ENCODE results near the gene MVD. TPM values are rescaled to one million over a fixed set of nuclear protein-coding genes. Genes with fewer than 3 reads are reported as not detected.

MVD gene
- total and polyA plus RNA-seq, 10 of the 15 experiments (the other 5 are each of a cell fraction or from before 2014, with no cell fraction given) = 5.0 to 147 (median 65.0) TPM

GRCh38 chr16:88700322-88700635, 37.4 kb upstream of the MVD start:
- ATAC-seq (no peak), DNase-seq (ENCODE audit: low read depth, low spot score) (no peak), FAIRE-seq (peak; percentile 71)
- H3K4me1 ChIP-seq (ENCODE audit: control insufficient read depth, insufficient read depth, low read length) = peaks cover 55% of the 10 kb centered on the region
- ChIA-PET RAD21 (ENCODE audit: unreplicated experiment) (interaction anchor here (2.5 kb wide), 1 partner anchor 19 kb away, joined by 10 read pairs; no protein-coding TSS in a partner anchor), CTCF (interaction anchor here (0.5 to 3.3 kb wide), 8 partner anchors 9 to 152 kb away, joined by 3 to 26 read pairs (median 6); partner anchors contain the start of gene MVD), SMC1A (ENCODE audit: uncharacterized antibody, unreplicated experiment) (interaction anchor here (0.7 to 1.9 kb wide), 5 partner anchors 12 to 129 kb away, joined by 3 to 7 read pairs (median 3); no protein-coding TSS in a partner anchor), POLR2A (interaction anchor here (0.8 to 2.3 kb wide), 7 partner anchors 8 to 51 kb away, joined by 3 to 6 read pairs (median 4); partner anchors contain the start of genes MVD and SNAI3)
- peak overlapping the region; percentile 95 for H3K4me2 ChIP-seq (ENCODE audit: control insufficient read depth, insufficient read depth)
- peak overlapping the region; percentile 75 for H3K9ac ChIP-seq (ENCODE audit: control insufficient read depth, insufficient read depth, low read length)
- in situ Hi-C loops (cut with MboI) (no loop called here), intact Hi-C loops (cut with micrococcal nuclease; ENCODE audit: unreplicated experiment) (no loop called here)
- BruUV-seq (replicated peaks) = no TSS peak
- WGBS (ENCODE audit: insufficient coverage, insufficient replicate concordance, low lambda C conversion rate, missing lambda C conversion rate) = 16% methylated on average over 14 of the region's 14 CpGs
- H3K79me2 ChIP-seq (ENCODE audit: control insufficient read depth, insufficient read depth, low read length) = peaks cover 32% of the 10 kb centered on the region
- H3K27ac ChIP-seq (ENCODE audit: control insufficient read depth, insufficient read depth) = peak overlapping the region; percentile 90
- peak overlapping the region; percentile 58; the same call in 1 of the 2 replicates for H2AFZ ChIP-seq (ENCODE audit: control insufficient read depth, low read depth, low read length)
- no peaks in the 10 kb centered on the region for H4K20me1 ChIP-seq (ENCODE audit: control insufficient read depth, insufficient read depth)
- peak overlapping the region; percentile 65; the same call in 1 of the 2 replicates for H3K4me3 ChIP-seq
- H3K36me3 ChIP-seq (ENCODE audit: control insufficient read depth in 2 of 2, insufficient read depth in 2 of 2, low read length in 1 of 2) = peaks cover 0 to 7% of the 10 kb centered on the region in 2 experiments; a peak in 2 of 4 replicates
- H3K27me3 ChIP-seq (replicated peaks in 1 of 2; ENCODE audit: control insufficient read depth in 2 of 2, insufficient read depth in 2 of 2, low read length in 1 of 2) = no peaks in the 10 kb centered on the region
- TF ChIP-seq CHD1 (IDR thresholded peaks at IDR 0.05; ENCODE audit: low read depth, low read length) (0 out of 2 replicates have a peak, but pooled peaks have one; percentile 29), CEBPZ (IDR thresholded peaks at IDR 0.05; ENCODE audit: low read depth, low read length) (no peak), TAF1 (IDR thresholded peaks at IDR 0.05; ENCODE audit: borderline replicate concordance, low read depth, low read length) (no peak)
- no peaks in the 10 kb centered on the region for H3K9me3 ChIP-seq (replicated peaks; ENCODE audit: control insufficient read depth, insufficient read depth, low read length)

Data from GM12878 (cell line).